Duodenal mucosa (tissue), 2 donors: ENCODE measurements around the gene PLPP4.

Experiments
- H3K27ac ChIP-seq: one replicate; pipeline ENCODE4 v1.7.0; 2013; ENCODE audit warnings: low read depth, low read length
- H3K27me3 ChIP-seq, 2 donors: one replicate each; pipeline ENCODE4 v1.7.0; 2013; ENCODE audit warnings: low read length in 2 of 2, control low read depth in 1 of 2; ENCODE audit not compliant: insufficient read depth in 2 of 2, control insufficient read depth in 1 of 2
- H3K36me3 ChIP-seq, 2 donors: one replicate each; pipeline ENCODE4 v1.7.0; 2013; ENCODE audit warnings: low read length in 2 of 2, control low read depth in 1 of 2; ENCODE audit not compliant: insufficient read depth in 2 of 2, control insufficient read depth in 1 of 2
- H3K4me1 ChIP-seq, 2 donors: one replicate each; pipeline ENCODE4 v1.7.0; 2013; ENCODE audit warnings: low read length in 2 of 2, control low read depth in 1 of 2; ENCODE audit not compliant: insufficient read depth in 2 of 2, control insufficient read depth in 1 of 2
- H3K4me3 ChIP-seq, 2 donors: one replicate each; pipeline ENCODE4 v1.7.0; 2013; ENCODE audit warnings: low read length in 2 of 2, low read depth in 1 of 2
- H3K9ac ChIP-seq, 2 donors: one replicate each; pipeline ENCODE4 v1.7.0; 2013; ENCODE audit warnings: low read length in 2 of 2, low read depth in 1 of 2
- H3K9me3 ChIP-seq, 2 donors: one replicate each; pipeline ENCODE4 v1.7.0; 2013; ENCODE audit warnings: low read length in 2 of 2, control low read depth in 1 of 2; ENCODE audit not compliant: control insufficient read depth in 1 of 2

Gene PLPP4

GRCh38 chr10:120483651-120484301 is 26.7 kb downstream of the PLPP4 start:
- no peak overlapping the region for H3K27ac ChIP-seq
- H3K9ac ChIP-seq, result no peak overlapping the region
- no peaks in the 10 kb centered on the region for H3K27me3 ChIP-seq
- no peaks in the 10 kb centered on the region for H3K4me1 ChIP-seq
- H3K36me3 ChIP-seq, result no peaks in the 10 kb centered on the region
- H3K9me3 ChIP-seq, result no peaks in the 10 kb centered on the region
- no peak overlapping the region for H3K4me3 ChIP-seq

DNA sequence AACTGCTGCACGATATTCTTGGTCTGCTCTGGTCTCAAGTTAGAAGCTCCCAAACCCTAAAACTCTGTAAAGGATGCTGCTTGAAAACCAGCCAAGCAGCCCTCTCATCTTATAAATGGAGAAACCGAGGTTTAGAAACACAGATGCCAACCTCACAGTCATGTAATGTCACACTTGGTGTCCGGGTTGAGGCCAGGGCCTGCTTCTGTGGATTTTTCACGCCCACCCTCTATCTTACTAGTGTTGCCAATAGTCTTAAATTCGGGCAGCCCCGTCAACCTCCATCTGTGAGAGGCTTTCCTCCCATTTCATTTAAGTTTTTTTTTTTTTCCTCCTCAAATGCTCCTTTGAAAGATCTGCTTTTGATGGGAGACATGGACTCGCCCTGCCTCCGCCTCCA is 28.9 kb downstream of the PLPP4 start:
- no peaks in the 10 kb centered on the region for H3K36me3 ChIP-seq
- H3K27me3 ChIP-seq, result no peaks in the 10 kb centered on the region
- H3K4me1 ChIP-seq, result no peaks in the 10 kb centered on the region
- no peak overlapping the region for H3K4me3 ChIP-seq
- H3K9ac ChIP-seq, result no peak overlapping the region
- no peak overlapping the region for H3K27ac ChIP-seq
- no peaks in the 10 kb centered on the region for H3K9me3 ChIP-seq

DNA sequence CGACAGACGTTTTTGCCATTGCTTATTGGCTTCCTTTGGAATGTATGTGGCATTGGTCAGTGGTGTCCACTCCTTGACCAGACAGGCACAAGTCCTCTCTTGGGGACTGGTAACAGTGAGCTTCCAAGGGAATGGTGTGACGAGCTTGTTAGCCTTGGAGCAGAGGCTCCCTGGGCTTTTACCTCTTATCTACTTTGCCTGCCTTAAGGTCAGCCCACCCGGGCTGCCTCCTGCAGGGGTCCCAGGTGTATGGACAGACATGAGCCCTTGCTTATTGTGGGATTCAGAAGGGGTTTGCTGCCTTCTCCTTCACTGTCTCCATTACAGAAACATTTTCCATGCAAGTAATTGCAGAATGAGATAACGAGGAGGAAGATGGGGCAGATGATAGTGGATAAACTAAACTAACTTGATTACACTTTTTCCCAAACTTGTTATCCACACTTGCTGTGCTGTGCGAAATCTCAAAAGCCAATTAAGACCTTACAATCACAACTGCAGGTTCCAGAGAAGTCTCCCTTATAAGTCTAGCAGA is 29.7 kb downstream of the PLPP4 start:
- H3K27me3 ChIP-seq, result no peaks in the 10 kb centered on the region
- no peak overlapping the region for H3K27ac ChIP-seq
- H3K4me3 ChIP-seq, result no peak overlapping the region
- no peak overlapping the region for H3K9ac ChIP-seq
- H3K36me3 ChIP-seq, result no peaks in the 10 kb centered on the region
- H3K4me1 ChIP-seq, result no peaks in the 10 kb centered on the region
- no peaks in the 10 kb centered on the region for H3K9me3 ChIP-seq

GRCh38 chr10:120490288-120490687 is 33.3 kb downstream of the PLPP4 start:
- H3K4me1 ChIP-seq, result no peaks in the 10 kb centered on the region
- H3K9me3 ChIP-seq, result no peaks in the 10 kb centered on the region
- no peak overlapping the region for H3K9ac ChIP-seq
- no peaks in the 10 kb centered on the region for H3K36me3 ChIP-seq
- no peaks in the 10 kb centered on the region for H3K27me3 ChIP-seq
- H3K4me3 ChIP-seq, result no peak overlapping the region
- no peak overlapping the region for H3K27ac ChIP-seq

- Histone ChIP-seq H3K9ac (no peak overlapping the region), H3K36me3 (no peaks in the 10 kb centered on the region), H3K9me3 (no peaks in the 10 kb centered on the region), H3K4me1 (no peaks in the 10 kb centered on the region), H3K4me3 (no peak overlapping the region), H3K27me3 (no peaks in the 10 kb centered on the region), H3K27ac (no peak overlapping the region)
These were observed 35.3 kb downstream of the PLPP4 start for GRCh38 chr10:120492346-120492745.

DNA sequence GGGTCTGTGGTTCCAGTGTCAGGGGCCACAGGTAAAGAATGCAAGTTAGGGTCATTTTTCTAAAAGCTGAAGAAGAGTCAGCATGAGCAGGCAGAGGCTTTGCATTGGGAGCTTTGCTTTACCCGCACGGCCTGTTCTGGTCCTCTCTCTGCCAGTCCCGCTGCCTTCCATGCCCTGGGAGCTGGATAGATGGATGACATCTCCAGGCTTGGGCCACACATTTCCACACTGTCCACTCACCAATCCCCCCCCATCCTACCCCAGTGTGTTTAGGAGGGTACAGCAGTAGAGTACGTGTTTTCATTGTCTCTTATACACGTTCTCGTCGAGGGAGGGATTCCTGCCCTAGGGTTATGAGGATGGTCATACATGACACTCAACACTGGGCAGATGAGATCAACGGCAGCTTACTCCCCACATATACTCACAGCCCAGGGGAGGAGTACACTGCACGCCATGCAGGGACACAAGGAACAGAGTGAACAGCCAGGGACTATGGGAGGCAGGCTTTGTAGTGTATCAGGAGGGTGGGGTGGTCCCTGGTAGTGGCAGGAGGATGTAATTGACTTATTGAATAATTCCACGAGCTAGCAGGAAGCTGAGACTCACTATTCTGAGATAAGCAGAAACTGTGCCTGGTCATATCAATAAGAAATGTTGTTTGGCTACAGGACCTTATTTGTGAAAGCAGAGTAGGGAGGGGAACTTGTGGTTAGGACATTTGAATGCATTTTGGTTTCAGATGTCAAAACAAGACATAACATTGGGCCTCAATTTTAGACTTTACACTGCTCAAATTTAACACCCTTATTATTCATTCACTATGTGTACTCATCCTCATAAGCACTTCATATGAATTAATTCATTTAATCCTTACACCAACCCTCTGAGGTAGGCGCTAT is 36.6 kb downstream of the PLPP4 start:
- Histone ChIP-seq H3K4me3 (no peak overlapping the region), H3K27me3 (no peaks in the 10 kb centered on the region), H3K9ac (no peak overlapping the region), H3K4me1 (no peaks in the 10 kb centered on the region), H3K36me3 (no peaks in the 10 kb centered on the region), H3K27ac (no peak overlapping the region), H3K9me3 (no peaks in the 10 kb centered on the region)

DNA sequence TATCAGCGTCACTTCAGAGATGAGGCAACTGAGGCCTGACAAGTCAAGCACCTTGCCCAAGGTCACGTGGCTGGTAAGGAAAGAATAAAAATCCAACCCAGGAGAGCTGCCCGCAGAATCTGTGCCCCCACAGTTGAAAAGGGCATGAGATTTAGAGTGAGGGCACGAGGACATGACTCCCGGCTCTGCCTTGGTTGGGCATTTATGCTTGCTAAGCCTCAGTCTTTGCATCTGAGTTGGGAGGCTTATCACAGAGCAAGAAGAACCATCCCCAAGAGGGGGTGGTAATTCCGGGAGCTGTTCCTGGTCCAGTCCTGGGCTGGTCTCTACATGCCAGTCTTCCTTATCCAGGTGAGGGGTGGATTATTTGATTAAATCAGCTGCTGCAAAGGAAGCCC is 37.3 kb downstream of the PLPP4 start:
- Histone ChIP-seq H3K9me3 (no peaks in the 10 kb centered on the region), H3K27me3 (no peaks in the 10 kb centered on the region), H3K27ac (no peak overlapping the region), H3K36me3 (no peaks in the 10 kb centered on the region), H3K9ac (no peak overlapping the region), H3K4me1 (no peaks in the 10 kb centered on the region), H3K4me3 (no peak overlapping the region)

DNA sequence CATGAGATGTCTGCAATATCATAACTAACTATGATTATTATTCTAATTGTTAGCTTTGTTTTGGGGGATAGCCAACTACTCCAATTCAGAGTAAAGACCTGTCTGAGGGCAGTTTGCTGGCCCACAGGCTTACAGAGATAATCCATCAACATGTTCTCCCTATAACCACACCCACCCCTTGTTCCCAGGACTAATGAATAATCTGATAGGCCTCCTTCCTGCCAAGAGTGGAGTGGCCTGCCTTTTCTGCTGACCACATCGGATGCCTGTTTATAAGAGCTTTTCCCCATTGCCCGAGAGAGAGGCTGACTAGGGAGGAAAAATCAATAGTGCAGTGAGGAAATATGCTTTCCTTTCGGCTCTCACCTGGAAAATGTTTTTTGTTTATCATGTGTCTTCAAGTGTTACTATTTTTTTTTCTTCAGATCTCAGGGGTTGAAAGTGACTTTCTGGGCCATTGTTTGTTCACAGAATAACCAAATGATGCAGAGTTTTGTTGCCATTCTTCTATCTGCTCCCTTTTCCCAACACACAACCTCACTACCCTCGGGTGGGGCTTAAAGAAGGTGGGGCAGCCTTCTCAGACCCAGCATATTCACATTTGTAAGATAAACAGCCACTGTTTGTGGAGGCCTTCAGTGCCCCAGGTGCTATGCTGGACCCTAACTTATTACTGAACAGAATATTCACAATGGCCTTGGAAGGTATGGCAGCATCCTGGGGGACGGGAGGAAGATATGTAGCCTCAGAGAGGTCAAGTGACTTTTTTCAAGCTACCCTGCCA is 38.4 kb downstream of the PLPP4 start:
- no peaks in the 10 kb centered on the region for H3K9me3 ChIP-seq
- no peak overlapping the region for H3K9ac ChIP-seq
- no peaks in the 10 kb centered on the region for H3K4me1 ChIP-seq
- no peak overlapping the region for H3K27ac ChIP-seq
- no peak overlapping the region for H3K4me3 ChIP-seq
- no peaks in the 10 kb centered on the region for H3K36me3 ChIP-seq
- no peaks in the 10 kb centered on the region for H3K27me3 ChIP-seq

DNA sequence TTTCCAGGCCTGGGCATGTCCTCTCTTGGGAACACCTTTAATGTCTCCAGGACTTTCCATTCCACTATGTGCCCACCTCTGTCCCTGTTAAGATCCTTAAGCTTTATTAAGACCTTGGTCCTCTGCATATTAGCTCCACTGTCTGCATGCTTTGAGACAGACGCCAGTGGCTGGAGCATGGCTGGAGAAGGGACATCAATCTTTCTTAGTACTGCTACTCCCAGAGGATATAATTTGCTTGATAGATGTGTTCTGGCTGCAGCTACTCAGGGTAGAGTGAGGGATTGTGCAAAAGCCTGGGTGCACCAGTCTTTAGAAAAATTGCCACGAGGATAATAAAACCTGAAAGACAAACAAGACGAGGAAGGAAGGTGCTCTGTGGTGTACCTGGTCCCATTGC is 42.9 kb downstream of the PLPP4 start:
- Histone ChIP-seq H3K4me3 (no peak overlapping the region), H3K27me3 (no peaks in the 10 kb centered on the region), H3K27ac (no peak overlapping the region), H3K4me1 (no peaks in the 10 kb centered on the region), H3K36me3 (no peaks in the 10 kb centered on the region), H3K9me3 (no peaks in the 10 kb centered on the region), H3K9ac (no peak overlapping the region)

DNA sequence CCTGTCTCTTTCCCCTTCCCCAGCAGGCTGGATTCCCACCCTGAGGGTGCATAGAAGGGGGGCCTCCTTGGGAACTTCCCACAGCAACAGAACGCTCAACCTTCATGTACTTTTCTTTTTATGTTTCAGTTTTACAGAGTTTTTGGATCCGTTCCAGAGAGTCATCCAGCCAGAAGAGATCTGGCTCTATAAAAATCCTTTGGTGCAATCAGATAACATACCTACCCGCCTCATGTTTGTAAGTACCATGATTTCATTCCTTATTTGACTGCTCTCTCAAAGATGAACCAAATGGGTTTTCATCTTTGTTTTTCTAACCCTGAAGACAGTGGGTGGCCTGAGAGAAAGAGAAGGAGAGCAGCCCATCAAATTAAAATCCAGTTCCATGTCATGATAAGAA is 46.7 kb downstream of the PLPP4 start:
- Histone ChIP-seq H3K9ac (no peak overlapping the region), H3K9me3 (no peaks in the 10 kb centered on the region), H3K36me3 (no peaks in the 10 kb centered on the region), H3K4me3 (no peak overlapping the region), H3K4me1 (no peaks in the 10 kb centered on the region), H3K27ac (no peak overlapping the region), H3K27me3 (no peaks in the 10 kb centered on the region)
